Stimulated activated CD4-positive, alpha-beta T cell treated with anti-CD3 and anti-CD28 coated beads, Interleukin-1b, Interleukin-23, amount 100 ng/mL, for 24 hours (primary cell): Measurements from ENCODE around the gene ARHGAP24.

Experiments used
- DNase-seq, 4 experiments: peaks; one replicate each; pipeline ENCODE4 v3.0.0-alpha.2; 2020; ENCODE audit warnings: low read depth in 4 of 4, low spot score in 1 of 4

Gene ARHGAP24

GRCh38 chr4:85577307-85577706, 102.4 kb downstream of the ARHGAP24 start:
- DNase-seq = no peak

GRCh38 chr4:85579942-85580341, 105.0 kb downstream of the ARHGAP24 start:
- DNase-seq = no peak

DNA sequence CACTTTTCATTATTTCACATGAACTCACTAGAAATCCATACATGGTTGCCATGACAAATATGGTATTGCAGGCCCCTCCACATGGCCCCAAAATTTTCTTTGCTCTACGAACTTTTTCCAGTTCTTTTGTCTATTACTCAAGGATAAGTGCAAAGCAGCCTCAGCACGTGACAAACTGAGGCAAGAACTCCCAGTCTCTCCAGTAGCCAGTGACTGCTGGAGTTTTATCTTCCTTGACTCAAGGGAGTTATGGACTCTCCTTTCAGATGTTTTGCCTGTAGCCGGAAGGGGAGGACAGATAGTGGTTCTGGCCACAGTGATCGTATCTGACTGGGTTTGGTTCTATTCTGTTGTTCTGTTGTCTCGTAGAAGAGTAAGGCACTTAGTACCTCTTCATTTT, 105.5 kb downstream of the ARHGAP24 start:
- DNase-seq = no peak

- no peak for DNase-seq
Measured at GRCh38 chr4:85587952-85588351, 113.0 kb downstream of the ARHGAP24 start.

DNA sequence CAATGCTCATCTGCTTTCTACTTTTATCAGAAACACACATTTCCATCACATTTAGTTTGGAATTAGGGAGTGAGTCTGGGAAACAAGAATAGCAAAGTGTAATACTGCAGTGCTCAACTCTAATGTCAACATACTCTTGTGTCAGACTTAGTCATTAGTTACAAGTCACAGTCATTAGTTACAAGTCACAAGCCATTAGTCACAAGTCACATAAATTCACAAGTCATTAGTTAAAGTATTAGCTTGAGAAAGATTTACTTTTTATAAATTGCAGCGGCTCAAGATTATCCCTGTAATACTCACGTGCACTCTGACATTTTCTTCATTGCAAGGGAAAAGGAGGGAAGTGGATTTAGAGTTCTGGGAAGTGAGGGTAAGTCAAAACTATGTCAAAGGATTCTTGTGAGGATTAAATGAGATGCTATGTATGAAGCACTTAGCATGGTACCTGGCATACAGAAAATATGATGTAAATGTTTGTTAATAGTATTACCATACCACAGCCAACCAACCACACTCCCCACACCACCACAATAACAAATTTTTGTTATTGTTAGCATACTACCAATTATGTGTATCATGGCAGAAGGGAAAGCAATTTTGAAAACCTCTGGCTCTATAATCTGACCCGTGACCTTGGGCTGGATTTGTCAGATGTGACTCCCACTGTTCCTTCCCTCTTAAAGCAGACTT, 116.6 kb downstream of the ARHGAP24 start:
- no peak for DNase-seq

- no peak for DNase-seq
Measured at GRCh38 chr4:85595098-85595775, 120.3 kb downstream of the ARHGAP24 start.

GRCh38 chr4:85595796-85596559, 121.0 kb downstream of the ARHGAP24 start:
- no peak for DNase-seq

DNA sequence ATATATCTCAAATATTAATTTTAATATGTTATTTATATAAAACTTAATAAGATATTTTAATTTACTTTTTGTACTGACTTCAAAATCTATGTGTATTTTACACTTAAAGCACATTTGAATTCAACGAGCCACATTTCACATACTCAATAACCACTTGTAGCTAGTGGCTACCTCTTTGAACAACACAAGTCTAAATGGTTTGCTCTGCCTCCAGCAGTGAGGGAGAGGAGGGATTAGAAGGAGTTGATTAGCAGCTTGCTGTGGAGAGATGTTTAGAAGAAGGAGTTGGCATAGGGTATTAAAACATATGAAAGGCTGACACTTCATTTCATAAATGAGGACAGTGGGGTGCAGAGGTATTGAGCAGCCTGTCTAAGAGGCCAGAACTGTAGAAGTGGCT, 124.0 kb downstream of the ARHGAP24 start:
- DNase-seq = no peak

DNA sequence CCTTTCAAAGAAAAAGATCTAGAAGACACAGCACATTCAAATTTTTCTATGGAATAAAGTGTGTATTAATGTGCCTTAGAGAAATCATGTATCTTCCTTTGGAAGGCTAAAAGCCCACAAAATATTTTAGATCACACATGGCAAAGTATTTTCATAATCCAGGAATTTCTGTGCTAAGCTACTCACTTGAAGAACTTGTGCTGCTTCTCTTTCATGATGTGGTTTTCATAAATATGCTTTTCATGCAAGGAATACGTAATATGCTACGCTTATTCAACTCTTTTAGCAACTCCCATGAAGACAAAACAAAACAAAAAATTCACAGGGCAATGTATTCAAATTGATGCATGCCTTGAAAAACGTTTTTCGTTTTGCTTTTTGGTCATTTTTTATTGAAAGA, 125.6 kb downstream of the ARHGAP24 start:
- no peak for DNase-seq

DNA sequence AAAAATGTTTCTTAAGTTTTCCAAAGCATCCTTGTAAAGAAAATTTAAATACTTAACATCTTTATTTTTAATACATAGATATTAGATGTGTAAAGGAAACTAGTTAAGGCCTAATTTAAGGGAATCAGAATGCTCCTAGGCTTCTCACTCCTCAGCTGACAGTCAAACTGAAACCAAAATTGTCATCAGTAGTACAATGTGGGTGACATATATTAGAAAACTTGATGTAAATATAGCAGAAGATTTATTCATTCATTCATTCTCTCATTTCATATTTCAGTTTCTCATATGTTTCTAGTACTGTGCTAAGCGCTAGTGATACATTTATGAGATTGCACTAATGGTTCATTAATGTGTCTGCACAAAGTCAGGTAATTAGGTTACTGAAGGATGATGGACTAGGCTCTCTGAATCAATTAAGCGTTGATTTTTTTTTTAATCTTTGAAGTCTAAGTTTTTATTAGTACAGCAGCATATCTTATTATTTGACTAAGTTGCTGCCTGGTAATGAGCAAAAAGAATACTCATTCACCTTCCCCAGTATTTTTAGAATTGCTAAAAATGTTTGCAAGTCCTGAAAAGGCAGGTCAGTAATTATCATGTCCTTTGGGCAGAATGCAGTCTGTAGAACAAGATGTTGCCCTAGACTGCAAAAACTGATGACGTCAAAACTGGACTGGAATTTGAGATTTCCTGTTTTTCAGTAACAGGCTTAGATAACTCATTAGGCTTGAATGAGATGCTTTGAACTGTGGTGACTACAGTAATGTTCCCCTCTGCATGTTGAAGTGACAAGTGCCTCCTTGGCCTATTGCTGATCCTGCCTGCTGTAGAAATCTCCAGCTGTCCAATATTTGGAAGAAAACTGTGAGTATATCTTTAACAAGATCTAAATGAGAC, 128.7 kb downstream of the ARHGAP24 start:
- no peak for DNase-seq

DNA sequence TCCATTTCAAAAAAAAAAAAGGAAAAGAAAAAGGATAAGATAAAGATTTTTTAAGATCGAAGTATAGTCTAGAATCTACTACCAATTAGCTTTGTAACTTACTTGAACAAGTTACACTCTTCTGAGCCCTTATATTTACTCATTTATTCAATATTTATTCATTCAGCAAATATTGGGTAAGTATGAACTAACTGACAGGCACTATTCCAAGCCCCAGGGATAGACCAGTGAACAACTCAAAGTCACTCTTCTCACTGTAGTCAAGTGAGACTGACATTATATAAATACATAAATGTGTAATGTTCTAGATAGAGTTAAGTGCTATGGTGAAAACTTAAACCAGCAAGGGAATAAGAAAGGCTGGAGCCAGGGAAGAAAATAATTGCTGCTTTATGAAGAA, 131.6 kb downstream of the ARHGAP24 start:
- no peak for DNase-seq

GRCh38 chr4:85607624-85608023, 132.7 kb downstream of the ARHGAP24 start:
- DNase-seq = no peak

- no peak for DNase-seq
Measured at GRCh38 chr4:85610450-85610849, 135.5 kb downstream of the ARHGAP24 start.

DNA sequence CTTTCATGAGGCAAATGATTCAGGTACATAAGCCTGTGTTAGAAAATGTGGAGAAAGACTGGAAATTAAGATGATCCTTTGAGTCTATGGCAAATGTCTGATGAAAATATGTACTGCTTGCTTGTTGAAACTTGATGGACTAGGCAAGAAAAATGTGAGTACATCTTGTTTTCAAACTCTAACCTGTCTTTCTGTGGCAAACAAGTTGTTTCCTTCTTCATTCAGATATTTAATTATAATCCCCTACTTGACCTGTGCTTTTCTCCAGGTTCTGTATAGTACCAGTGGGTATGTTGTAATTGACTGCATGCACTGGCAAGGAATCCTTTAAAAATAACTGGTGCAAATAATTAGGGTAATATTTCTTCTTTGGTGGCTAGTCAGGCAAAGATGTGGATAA, 136.7 kb downstream of the ARHGAP24 start:
- no peak for DNase-seq

- no peak for DNase-seq
Measured at GRCh38 chr4:85613901-85614300, 139.0 kb downstream of the ARHGAP24 start.

DNA sequence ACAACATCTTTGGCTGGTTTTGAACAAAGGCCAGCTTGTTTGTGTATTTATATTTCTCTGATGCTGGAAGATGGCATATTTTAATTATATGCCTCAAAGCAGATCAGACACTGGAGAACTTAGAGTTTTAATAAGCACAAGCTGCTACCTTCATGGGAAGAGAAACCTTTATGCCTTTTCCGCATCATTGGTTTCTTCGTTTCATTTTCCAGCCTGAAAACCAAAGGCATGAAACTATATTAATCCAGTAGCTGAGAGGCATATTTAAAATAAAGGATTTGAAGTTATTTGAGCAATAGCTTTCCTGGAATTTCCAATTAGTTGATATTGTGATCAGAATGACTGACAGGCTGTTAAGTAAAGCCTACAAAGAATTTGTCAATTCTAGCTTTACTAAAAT, 141.0 kb downstream of the ARHGAP24 start:
- no peak for DNase-seq

DNA sequence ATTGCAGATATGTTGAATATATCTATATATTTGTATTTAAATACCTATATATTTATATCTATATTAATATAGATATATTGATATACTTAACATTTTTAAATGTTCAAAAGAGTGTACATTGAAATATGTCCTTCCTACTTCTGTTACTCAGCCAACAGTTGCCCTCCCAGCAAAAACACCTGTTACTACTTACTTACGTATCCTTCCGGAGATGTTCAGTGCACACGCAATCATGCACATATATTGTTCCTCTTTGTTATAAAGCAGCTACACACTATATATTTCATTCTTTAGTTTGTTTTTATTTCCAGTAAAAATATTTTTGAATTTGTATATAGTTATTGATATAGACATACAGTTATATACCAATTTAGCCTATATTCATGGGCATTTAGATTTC, 142.3 kb downstream of the ARHGAP24 start:
- no peak for DNase-seq

GRCh38 chr4:85632981-85633380, 158.0 kb downstream of the ARHGAP24 start:
- DNase-seq = no peak

DNA sequence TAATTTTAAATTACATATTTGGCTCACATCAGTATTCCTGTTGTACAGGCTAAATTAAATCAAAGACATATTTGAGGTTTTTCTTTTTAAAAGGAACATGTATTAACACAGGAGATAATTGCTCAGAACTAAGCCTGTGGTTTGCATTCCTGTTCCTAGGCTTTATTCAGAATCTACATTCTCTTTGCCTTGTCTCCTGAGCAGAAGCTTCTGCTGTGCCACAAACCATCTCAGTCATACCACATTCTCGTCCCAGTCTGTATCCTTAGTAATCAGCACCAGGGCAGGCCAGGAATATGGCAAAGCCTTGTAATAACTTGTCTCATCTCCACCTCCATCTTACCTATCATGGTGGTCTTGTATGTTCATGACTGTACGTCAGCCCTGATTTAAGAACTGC, 162.8 kb downstream of the ARHGAP24 start:
- no peak for DNase-seq

DNA sequence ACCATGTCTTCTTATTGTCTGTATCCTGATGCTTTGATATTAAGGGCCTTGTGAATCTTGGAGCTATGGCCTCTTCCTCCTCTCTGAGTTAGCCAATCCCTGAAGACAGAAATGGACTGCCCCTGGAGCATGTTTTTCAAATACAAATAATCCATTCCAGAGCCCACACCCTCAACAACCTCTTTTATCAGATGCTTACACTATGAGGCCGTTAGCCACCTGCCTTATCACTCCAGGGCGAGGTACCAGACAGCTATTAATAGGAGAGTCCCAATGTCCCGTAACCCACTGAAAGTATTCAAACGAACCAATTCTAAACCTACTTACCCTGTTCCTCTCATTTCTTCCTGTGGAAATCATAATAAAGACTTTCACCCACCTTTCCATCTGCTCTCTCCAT, 165.0 kb downstream of the ARHGAP24 start:
- DNase-seq = no peak
